GM19395 (cell line): Measurements from ENCODE around the gene CCL4L2.
"Not testable (repeated sequence)": the region's sequence is repeated elsewhere in the genome, so short reads cannot be mapped to it uniquely, and the experiment has no call there.

Experiments
- ATAC-seq: cut with Tn5 transposase; IDR thresholded peaks from one replicate; pipeline ENCODE4 v1.9.1; 2021; ENCODE audit warnings: mild to moderate bottlenecking, moderate library complexity; ENCODE audit not compliant: unreplicated experiment

CCL4L2 gene

GRCh38 chr17:36210439-36211211 is at the start of gene CCL4L2:
Gene CCL4L2 (plus strand): TSS chr17:36211063.
- peak; percentile 67 for ATAC-seq

GRCh38 chr17:36168836-36169235 is 42.0 kb upstream of the CCL4L2 start:
- not testable (repeated sequence) for ATAC-seq

GRCh38 chr17:36176536-36176935 is 34.3 kb upstream of the CCL4L2 start, which contains the start of gene TBC1D3B:
Gene TBC1D3B (minus strand): TSS chr17:36176636. CDS start chr17:36175050, 1,586 bp downstream.
- not testable (repeated sequence) for ATAC-seq

- ATAC-seq: not testable (repeated sequence)
These were observed 29.3 kb upstream of the CCL4L2 start for GRCh38 chr17:36181446-36182175.

DNA sequence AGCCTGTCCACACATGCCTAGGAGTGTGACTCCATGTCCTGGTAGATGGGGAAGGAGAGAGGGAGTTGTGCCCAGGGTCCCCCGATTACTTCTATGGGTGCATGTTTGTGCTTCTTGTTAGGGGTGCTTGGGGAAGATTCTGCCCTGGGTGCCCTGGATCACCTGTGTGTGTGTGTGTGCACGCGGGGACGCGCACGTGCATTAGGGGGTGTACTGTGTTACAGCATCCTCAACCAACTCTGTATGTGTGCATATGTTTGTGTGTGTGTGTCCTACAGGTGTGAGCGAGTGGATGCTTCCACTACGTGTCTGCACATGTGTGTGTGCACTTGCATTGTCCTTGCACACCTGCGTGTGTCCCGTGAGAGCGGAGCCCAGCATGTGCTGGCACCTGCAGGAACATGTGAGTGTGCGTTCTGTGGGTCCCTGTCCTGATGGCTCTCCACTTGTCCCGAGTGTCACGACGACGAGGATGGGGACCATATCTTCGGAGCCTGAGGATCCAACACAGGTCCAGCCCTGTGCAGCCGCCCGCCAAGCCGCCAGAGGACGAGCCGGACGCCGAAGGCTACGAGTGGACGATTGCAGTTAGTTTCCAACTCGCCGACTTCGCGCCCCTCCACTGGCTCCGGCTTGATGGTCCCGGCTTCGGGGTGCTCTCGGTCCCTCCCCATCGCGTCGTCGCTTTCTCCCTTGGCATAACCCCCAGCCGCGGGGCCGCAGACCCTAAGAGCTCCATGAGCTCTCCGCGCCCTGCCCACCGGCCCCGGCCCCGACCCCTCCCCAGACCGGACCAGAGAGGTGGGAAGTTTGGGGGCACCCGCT is 28.5 kb upstream of the CCL4L2 start:
- no peak for ATAC-seq

DNA sequence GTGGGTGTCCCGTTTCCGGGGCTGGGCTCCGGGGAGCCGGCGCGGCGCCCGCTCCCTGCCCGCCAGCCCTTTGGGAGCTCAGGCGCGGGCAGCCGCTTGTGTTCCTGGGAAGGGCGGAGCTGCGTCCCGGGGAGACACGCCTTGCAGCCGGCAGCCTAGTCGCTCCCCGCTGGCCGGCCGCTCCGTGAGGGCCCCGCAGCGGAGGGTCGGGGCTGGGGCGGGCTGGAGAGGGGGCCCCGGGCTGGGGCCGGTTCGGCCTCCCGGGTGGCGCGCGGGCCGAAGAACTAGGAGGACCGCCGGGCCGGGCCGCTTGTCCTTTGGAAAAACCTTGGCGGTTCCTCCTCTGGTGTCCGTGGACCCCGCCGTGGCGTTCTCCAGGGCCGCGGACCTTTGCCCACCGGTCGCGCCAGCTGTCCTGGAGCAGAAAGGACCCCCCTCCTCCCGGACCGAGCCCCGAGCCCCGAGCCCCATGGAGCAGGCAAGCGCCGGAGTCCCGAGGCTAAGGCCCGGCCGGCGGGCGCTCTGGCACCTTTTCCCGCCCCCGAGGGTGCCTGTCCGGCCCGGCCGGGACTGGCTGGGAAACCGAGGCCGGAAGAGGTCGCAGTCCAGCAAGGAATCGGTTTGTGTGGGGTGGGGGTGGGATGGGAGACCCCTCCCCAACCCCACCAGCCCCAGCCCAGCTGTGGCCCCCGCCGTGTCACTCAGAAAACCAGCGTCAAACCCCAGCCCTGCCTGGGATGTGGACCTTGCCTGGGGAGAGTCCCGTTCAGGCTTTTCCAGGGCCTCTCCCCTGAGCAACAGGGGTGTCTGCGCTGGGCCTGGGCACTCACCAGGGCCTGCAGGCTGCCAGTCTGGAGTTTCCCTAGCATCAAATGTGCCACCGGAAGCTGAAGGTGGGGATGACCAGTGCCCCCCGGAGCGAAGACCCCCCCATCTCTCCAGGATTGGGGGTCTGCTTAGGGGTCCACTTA is 27.6 kb upstream of the CCL4L2 start:
- no peak for ATAC-seq

GRCh38 chr17:36184023-36184765 is 26.7 kb upstream of the CCL4L2 start:
- ATAC-seq: no peak

GRCh38 chr17:36185416-36185815 is 25.4 kb upstream of the CCL4L2 start:
- ATAC-seq: no peak

GRCh38 chr17:36186810-36187763 is 23.8 kb upstream of the CCL4L2 start:
- ATAC-seq: not testable (repeated sequence)

- not testable (repeated sequence) for ATAC-seq
These were observed 22.8 kb upstream of the CCL4L2 start for GRCh38 chr17:36187943-36188665.

GRCh38 chr17:36188891-36189306 is 22.0 kb upstream of the CCL4L2 start:
- ATAC-seq: peak; percentile 57

GRCh38 chr17:36189993-36190392 is 20.9 kb upstream of the CCL4L2 start:
- ATAC-seq: not testable (repeated sequence)

GRCh38 chr17:36190549-36191330 is 20.1 kb upstream of the CCL4L2 start:
- ATAC-seq: not testable (repeated sequence)

- ATAC-seq: no peak
These were observed 17.6 kb upstream of the CCL4L2 start for GRCh38 chr17:36193216-36193775.

DNA sequence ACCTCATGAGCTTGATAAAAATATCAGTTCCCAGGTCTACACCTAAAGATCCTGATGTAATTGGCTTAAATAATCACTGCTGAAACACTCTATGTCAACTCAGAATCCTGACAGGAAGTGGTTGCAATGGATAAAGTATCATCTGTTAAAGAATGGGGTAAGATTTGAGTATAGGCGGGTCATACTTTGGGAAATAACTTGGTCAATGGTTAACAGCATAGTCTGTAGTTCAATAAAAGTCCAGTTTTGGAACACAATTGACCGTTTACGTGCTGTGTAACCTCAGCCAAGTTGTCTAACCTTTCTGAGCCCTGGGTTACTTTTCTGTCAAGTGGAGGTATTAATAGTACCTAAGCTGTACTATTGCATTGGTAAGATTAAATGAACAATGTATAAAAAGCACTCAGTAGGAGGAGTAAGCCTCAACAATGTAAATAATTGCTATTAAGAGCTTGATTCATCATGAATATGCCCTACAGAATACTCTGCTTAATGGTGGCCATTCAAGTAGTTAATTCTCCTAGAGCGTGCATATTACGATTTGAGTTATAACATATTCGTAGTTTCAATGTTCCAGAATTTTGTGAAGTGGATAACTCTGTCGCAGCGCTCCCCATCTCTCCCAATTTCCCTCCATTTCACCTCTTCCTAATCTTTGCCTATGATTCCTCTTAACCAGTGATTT is 16.6 kb upstream of the CCL4L2 start:
- ATAC-seq: not testable (repeated sequence)
